IPS-NIHi7 (cell line): Measurements from ENCODE around the gene RIOX2.
A peak's percentile ranks its signal among the peaks of the same experiment; 100 is the strongest.

Source experiments
- DNase-seq: peaks from one replicate; pipeline ENCODE4 v3.0.0; 2012; ENCODE audit warnings: mixed read lengths; ENCODE audit errors: extremely low spot score

RIOX2 gene

DNA sequence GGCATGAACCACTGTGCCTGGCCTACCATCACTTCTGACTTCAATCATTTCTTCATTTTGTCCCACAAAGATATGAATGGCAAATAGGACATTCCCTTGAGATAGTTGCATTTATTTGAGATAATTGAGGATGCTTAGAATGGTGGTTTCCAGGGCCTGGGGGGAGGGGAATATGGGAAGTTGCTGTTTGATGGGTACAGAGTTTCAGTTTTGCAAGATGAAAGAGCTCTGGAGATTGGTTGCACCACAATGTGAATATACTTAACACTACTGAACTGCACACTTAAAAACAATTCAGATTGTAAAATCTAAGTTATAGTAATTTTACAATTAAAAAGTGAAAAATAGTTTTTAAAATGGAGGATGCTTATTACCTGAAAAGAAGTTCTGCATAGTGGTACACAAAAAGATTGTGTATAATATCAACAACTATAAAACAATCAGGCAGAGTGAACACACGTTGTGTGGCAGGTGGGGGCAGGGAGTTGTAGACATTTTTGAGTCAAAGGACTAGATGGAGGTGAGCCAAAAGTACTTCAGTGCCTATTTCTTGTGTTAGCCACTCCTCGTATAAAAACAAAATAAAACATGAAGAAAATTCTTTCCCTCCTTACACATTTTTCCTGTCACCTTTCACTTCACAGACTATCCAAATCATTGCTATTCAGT, 18.5 kb upstream of the RIOX2 start:
- no peak for DNase-seq

GRCh38 chr3:97988784-97989568, 16.7 kb upstream of the RIOX2 start:
- no peak for DNase-seq

DNA sequence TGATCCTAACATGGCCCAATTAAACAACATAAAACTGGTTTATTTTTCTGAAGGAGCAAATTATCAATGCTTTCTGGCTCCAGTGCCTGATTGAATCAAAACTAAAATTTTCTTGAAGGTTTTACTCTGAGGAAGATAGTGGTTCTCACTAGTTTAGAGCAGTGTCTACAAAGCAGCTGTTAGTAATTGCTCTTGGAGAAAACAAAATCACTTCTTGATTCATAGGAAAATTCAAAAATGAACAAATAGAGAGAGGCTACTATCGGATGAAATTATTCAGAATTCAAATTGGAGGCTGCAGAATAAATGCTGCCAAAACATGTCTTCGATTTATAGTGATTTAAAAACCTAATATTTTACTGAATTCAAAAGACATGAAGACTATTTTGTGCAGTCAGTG, 15.1 kb upstream of the RIOX2 start:
- DNase-seq = no peak

DNA sequence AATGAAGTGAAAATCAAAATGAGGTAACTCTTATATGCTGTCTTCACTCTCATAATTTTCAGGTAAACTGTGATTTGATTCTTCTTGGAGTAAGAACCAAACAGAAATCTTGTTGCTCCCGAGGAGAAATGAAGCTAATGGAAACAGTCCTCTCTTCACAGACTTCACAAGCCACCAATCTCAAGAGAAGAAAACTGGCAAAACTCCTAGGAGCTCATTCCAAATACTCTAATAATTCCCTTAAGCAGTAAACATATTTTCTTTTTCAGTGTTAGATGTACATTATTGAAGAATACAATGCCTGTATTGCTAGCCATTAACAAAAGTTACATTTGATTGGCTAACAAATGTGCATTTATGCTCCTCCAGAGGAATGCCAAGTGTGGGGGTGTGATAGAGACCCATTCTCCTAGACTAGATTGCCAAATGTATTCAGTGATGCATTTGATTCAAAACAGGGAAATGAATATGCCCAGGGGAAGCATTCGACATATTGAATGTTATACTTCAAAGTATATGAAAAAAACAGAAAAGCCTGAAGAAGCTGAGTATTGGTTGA, 11.8 kb upstream of the RIOX2 start:
- DNase-seq = no peak

- no peak for DNase-seq
Observed at GRCh38 chr3:97981886-97982285, 9.7 kb upstream of the RIOX2 start.

GRCh38 chr3:97979610-97980009, 7.4 kb upstream of the RIOX2 start:
- DNase-seq = peak; percentile 45

DNA sequence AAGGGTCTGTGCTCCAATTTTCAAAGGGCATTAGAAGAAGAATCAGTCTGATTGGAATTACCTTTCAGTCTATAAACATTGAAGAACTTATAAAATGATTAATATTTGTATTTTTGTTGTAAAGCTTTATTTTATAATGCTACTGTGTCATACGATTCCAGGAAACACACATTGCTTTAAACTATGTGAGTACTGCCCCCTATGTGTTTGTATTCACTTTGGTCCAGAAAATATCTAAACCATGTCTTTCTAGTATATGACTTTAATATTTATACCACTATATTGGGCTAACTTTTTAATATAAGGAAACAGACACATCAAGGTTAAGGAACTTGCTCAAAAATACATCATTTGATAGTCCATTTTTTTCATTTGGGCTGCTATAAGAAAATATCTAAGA, 3.2 kb upstream of the RIOX2 start:
- no peak for DNase-seq

- DNase-seq = no peak
Observed at GRCh38 chr3:97974996-97975395, 2.8 kb upstream of the RIOX2 start.

- DNase-seq = no peak
Observed at GRCh38 chr3:97972976-97973375, 745 bp upstream of the RIOX2 start.

DNA sequence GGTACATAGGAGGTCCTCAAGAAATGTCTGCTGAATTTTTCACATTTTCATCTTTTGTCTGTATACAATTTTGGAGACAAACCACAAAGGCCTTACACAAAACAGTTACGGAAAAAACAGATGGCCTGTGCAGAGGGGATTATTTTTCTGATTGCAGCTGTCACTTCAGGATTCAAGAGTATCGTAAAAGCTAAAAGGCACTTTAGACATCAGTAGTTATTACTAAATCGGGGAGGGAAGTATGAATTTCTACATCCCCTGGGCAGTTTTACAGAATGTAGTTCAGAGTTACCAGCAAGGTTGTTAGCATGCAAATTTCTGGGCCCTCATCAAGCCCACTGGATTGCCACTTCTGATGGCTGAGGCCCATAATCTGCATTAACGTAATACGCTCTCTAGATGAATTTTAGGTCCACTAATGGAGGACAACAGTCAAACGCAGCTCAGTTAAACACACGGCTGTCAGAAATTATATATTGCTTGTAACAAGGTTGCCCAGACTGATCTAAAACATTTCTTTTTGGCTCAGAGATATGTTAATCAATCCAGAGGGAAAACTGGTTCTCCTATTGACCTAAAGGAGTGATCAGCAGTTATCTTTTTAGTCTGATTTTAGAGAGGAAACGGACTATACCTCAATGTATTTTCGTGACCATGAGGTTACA, 1.1 kb downstream of the RIOX2 start:
- DNase-seq = no peak

- DNase-seq = no peak
Observed at GRCh38 chr3:97970156-97970555, 2.1 kb downstream of the RIOX2 start.

GRCh38 chr3:97969541-97969940, 2.7 kb downstream of the RIOX2 start:
- DNase-seq = no peak

GRCh38 chr3:97968376-97968775, 3.9 kb downstream of the RIOX2 start:
- no peak for DNase-seq

GRCh38 chr3:97967966-97968365, 4.3 kb downstream of the RIOX2 start:
- DNase-seq = peak; percentile 43

- DNase-seq = no peak
Observed at GRCh38 chr3:97960993-97961766, 11.1 kb downstream of the RIOX2 start.

DNA sequence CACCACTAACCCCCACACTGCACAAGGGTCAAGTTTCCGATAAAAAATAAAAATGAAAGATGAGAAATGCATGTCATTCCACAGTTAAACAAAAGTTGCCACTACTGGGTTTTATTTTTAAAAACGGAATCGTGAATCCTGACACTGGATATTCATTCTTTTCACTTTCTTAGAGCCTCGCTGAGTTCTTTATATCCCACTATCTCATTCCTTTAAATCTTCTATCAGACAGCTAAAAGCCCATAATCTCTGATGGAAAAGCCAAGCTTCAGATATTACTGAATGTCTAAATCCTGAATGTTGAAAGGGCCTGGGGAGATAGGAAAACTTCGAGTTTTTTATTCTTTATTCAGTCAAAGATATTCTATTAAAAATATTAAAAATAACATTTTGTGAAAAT, 11.7 kb downstream of the RIOX2 start:
- DNase-seq = no peak

- DNase-seq = no peak
Observed at GRCh38 chr3:97959872-97960271, 12.4 kb downstream of the RIOX2 start.

- no peak for DNase-seq
Observed at GRCh38 chr3:97958796-97959195, 13.4 kb downstream of the RIOX2 start.

DNA sequence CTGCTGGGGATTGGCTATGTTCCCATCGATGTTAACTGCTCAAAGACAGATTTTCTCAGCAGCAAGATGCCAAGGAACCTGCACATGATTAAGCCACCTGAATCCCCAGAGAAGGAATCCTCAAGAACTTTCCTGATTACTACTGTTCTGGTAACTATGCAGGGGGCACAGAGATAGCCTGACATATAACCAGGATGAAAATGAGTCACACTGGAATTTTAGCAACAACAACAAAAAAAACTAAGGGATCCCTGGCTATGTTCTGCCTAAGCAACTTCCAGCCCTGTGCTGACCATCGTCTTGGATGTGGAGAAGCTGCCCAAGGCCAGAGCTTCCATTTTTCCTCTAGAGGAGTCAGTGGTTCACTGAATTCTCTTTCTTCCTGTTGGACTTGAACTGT, 13.8 kb downstream of the RIOX2 start:
- no peak for DNase-seq

GRCh38 chr3:97957617-97958311, 14.5 kb downstream of the RIOX2 start:
- no peak for DNase-seq

GRCh38 chr3:97956051-97956450, 16.2 kb downstream of the RIOX2 start:
- DNase-seq = no peak
